SK-N-DZ (cell line): ENCODE data around the gene KRTAP10-12.
"Not testable (repeated sequence)": the region's sequence is repeated elsewhere in the genome, so short reads cannot be mapped to it uniquely, and the experiment has no call there.

ENCODE experiments used
- DNase-seq: peaks from one replicate; pipeline ENCODE4 v3.0.0-alpha.2; 2015; ENCODE audit warnings: low spot score

Gene KRTAP10-12

DNA sequence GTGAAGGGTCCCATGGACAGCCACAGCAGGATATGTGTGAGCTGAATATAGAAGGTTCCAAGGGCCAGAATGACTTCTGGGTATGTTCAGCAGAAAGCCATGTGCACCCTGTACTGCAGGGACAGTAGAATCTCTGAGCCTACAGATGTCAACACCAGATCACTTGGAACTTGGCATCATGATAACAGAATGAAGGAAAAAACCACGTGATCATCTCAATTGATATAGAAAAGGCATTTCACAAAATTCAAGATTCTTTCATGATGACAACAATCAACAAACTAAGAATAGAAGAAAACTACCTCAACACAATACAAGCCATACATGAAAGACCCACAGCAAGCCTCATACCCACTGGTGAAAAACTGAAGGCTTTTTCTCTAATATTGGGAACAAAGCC, 29.4 kb upstream of the KRTAP10-12 start:
- no peak for DNase-seq

DNA sequence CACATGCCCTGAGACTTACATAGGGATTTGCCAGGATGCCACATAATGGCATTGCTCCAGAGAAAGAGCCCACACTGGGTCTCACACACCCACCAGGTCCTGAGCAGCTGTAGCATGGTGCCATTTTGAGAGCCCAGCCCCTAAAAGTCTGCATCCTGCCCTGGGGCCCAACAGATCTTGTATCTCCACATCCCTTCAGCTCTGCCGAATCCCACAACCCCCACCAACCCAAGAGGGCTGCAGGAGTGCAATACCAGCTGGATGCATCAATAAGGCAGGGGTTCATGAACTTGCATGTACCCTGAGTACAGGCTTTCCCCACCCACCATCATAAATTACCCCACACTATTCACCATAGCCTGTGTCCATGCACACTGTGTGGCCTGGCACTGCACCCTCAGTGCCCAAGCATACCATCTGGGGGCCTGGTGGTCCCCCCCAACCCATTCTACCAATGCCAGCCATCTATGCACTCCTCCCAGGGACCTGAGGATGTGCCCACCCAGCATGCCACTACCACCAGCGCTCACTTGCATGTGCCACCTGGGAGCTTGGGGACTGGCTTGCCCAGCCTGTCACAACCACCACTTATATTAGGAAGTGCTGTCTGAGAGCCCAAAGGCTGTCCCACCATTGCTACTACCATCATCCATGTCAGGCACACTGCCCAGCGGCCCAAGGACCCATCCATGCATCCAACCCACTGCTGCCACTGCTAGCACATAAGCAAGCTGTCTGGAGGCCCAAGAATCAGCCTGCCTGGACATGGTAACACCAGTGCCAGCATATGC, 26.1 kb upstream of the KRTAP10-12 start:
- no peak for DNase-seq

DNA sequence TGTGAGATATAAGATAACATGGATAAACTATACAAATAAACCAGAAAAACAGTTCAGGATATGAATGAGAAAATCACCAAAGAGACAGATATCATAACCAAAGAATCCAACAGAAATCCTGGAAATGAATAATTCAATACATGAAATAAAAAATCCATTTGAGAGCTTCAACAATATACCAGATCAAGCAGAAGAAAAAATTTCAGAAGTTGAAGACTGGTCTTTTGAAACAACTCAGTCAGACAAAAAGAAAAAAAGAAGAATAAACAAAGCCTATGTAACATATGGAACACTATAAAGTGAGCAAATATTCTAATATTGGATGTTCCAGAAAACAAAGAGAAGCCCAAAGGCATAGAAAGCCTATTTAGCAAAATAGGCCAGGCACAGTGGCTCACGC, 25.1 kb upstream of the KRTAP10-12 start:
- DNase-seq = no peak

DNA sequence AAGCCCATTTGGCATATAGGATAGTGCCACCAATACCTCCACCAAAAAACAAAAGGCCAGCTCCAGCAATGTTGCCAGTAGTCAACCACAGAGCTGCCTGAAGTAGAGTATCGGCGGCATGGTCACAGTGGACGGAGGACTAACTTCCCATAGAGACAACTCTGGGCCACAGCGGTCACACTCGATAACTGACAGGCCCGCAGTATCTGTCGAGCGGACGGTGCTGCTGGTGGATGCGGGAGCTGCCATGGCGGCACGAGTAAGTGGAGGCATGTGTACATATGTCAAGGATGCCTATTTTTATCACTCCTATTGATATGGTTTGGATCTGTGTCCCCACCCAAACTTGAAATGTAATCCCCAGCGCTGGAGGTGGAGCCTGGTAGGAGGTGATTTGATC, 19.1 kb upstream of the KRTAP10-12 start:
- no peak for DNase-seq

DNA sequence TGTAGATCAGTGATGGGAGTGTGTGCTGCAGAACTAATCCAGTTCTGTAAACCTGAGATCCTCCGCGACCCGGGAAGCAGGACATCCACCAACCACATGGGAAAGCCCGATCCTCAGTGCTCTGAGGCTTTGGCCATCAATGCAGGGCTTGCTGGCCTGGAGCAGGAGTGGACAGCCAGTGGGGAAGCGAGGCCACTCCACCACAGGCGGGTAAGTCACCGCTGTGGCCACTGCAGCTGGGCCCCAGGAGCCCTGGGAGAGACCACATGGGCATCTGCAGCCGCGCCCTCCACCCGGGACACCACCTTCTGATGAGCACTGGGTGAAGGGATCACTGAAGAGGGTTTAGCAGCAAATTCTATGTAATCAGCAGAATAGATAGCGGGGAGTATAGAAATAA, 15.8 kb upstream of the KRTAP10-12 start:
- no peak for DNase-seq

DNA sequence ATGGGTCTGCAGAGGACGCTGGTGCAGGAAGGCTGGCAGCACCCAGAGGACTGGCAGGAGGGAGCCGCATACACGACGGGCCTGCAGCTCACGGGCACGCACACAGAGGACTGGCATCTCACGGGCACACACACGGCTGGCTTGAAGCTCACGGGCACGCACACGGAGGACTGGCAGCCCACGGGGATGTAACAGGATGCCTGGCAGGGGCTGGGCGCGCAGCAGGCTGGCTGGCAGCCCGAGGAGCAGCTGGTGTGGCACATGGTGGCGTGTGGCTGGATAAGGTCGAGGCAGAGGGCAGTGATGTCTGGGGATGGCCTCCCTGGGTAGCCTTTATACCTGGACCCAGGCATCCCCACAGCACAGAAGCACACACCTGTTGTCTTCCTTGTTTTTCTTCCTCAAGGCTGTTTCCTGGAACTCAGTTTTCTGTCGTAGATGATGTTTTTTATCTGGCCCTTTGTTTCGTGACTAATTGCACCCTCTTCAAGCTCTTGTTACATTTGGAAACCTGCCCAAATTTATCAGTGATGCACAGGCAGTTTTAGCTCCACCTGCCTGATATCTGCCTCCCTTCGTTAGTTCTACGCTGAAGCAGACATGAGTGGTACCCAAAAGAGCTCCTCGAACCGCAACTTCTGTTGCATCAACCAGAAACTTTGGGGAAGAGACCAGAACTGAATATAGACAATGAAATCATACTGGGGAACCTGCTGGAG, 15.0 kb upstream of the KRTAP10-12 start, which contains the start of gene KRTAP12-1:
Gene KRTAP12-1 (minus strand): TSS at position 303 of the 719 bp plus-strand sequence. CDS start 40 bp downstream, at position 263.
- DNase-seq = no peak

GRCh38 chr21:44682580-44683151, 14.3 kb upstream of the KRTAP10-12 start:
- DNase-seq = no peak

GRCh38 chr21:44684077-44684476, 12.9 kb upstream of the KRTAP10-12 start:
- DNase-seq = no peak

DNA sequence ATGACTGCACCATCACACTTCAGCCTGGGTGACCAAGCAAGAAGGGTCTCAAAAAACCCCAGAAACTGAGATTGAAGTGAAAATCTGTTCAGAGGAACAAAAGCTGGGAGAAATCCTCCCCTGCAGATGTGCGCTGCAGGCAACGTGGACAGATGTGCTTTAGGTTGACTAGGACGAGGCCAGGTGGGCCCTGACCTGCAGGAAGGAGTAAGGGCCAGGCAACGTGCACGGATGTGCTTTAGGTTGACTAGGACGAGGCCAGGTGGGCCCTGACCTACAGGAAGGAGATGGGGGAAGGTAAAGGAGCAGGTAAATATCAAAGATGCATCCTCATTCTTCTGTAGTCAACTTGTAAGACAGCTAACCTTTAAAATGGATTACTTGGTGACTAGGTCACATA, 12.5 kb upstream of the KRTAP10-12 start:
- DNase-seq = no peak

- not testable (repeated sequence) for DNase-seq
These were observed 11.9 kb upstream of the KRTAP10-12 start for GRCh38 chr21:44685050-44685449.

- no peak for DNase-seq
These were observed 10.8 kb upstream of the KRTAP10-12 start for GRCh38 chr21:44686000-44686781.

DNA sequence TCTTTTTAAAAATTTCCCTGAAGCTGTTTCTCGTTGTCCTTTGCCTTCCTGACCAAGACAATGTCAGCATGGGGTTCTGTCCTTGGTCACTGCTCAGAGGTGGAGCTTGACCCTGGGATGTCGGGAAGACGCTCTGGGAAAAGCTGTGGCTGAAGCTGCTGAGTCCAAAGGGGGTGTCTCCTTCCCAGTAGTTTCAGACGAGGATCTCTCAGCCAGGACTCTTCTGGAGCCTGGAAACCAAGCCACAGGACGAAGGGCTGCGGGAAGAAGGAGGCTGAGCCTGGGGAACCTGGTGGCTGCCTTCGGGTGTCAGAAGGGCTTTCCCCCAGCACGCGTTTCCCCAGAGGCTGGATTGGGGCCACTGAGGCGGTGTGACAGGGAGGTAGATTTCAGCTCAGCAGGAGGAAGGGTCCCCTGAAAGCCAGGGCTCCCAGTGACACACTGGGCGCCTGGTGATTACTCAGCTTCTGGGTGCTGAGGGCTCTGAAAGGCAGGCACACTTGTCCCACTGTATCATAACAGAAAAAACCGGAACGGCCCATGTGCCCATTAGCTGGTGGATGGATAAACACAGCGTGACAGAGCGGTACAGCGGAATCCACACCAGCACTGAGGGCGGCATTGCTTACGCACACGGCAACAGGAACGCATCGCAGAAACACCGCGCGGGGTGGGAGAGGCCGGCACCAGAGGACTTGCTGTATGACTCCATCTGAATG, 10.0 kb upstream of the KRTAP10-12 start:
- no peak for DNase-seq

- DNase-seq = no peak
These were observed 9.3 kb upstream of the KRTAP10-12 start for GRCh38 chr21:44687671-44688070.

- not testable (repeated sequence) for DNase-seq
These were observed 7.2 kb upstream of the KRTAP10-12 start for GRCh38 chr21:44689740-44690139.

DNA sequence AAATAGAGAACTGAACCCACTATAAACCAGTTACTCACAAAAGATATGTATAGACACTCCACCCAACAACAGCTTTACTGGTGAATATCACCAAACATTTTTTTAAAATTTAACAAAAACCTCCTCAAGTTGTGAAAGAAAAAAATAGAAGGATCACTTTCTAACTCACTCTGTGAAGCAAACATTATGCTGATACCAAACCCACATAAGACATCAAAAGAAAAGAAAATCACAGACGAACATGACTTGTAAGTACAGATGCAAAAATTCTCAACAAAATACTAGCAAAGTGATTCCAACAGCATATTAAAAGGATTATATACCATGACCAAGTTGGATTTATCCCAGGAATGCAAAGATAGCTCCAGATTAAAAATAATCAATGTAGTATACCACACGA, 5.3 kb upstream of the KRTAP10-12 start:
- DNase-seq = no peak

DNA sequence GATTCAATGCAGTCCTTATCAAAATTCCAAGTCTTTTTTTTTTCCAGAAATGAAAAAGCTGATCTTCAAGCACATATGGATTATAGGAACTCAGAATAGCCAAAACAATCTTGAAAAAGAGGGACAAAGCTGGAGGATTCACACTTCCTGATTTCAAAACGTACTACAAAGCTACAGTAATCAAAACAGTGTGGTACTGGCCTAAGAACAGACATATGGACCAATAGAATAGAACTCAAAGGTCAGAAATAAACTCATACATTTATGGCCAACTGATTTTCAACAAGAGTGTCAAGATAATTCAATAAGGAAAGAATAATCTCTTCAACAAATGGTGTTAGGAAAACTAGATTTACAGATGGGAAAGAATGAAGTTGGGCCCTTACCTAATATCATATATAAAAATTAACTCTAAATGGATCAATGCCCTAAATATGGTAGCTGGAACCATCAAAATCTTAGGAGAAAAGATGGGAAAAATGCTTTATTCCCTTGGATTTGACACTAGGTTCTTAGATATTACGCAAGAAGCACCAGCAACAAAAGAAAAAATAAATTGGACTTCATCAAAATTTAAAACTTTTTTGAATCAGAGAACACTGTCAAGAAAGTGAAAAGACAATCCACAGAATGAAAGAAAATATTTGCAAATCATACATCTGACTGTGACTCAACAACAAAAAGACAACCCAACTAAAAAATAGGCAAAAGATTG, 4.0 kb upstream of the KRTAP10-12 start:
- DNase-seq = no peak

DNA sequence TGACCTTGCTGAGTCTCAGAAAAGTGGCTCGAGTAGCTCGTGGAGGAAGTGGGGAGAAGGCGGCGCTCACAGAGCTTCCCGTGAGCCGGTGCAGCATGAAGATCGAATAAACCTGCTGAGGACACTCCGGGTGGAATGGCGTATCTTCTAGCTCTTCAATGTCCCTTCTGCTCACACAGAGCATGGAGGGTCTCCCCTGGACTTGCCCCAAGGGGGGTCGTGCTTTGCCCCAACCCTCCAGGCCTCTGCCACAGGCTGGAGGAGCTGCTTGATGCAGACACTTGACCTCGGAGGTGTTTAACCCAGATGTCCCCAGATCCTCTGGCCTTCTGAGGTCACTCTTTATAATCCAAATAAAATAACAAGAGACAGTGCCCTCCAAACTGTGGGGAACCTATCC, 2.2 kb upstream of the KRTAP10-12 start:
- no peak for DNase-seq

DNA sequence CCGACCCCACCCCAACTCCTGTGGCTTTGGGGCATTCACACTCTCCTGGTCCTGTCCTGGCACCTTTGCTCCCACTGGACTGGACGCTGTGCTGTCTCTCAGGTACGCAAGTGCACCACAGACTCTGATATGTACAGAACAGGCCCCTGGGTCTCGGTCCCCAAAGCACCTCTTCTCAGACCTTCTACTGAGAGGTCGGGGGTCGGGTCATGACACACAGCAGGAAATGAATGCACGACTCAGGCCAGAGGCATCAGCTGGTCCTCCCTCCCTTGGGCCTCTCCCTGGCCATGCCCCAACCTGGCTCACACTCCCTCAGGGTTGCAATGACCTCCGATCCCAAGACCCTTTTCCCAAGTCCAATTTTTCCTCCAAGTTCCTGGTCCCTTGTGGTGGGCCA, 1.8 kb upstream of the KRTAP10-12 start:
- DNase-seq = no peak

DNA sequence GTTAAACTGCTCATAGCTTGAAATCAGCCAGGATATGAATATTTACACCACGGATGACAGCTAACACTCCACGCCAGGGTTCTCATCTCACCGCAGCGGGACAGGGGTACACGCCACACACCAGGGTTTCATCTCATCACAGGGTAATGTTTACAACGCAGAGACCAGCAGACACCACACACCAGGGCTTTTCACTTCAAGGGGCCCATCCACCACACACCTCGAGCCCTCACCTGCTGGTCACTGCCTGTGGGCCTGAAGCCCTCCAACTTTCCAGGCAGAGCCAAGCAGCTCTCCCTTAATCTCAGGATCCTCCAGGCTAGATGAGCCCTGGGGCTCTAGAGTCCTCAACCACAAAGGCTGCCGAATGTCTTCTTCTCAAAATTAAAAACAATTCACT, 1.3 kb upstream of the KRTAP10-12 start:
- no peak for DNase-seq

- DNase-seq = no peak
These were observed 400 bp upstream of the KRTAP10-12 start for GRCh38 chr21:44696572-44696971.
